PFSK-1 (cell line): ENCODE measurements around the gene NRSN2.

ENCODE experiments used
- FOXP2 ChIP-seq: optimal IDR thresholded peaks from 2 replicates; pipeline ENCODE3; 2011; ENCODE audit warnings: borderline replicate concordance, control low read depth, inconsistent platforms; ENCODE audit not compliant: insufficient read depth; ENCODE audit errors: extremely low read length, extremely low read depth
- POLR2AphosphoS5 ChIP-seq: IDR thresholded peaks from 2 replicates; pipeline ENCODE4 v1.6.1; 2012; ENCODE audit warnings: low read depth, mild to moderate bottlenecking, control low read depth, low read length, moderate library complexity
- REST ChIP-seq, 2 experiments: IDR thresholded peaks; 2 replicates each; pipeline versions ENCODE4 v1.6.1 to v1.8.0; 2011 to 2012; ENCODE audit warnings: low read depth in 2 of 2, low read length in 2 of 2, control low read depth in 1 of 2, inconsistent platforms in 1 of 2, mild to moderate bottlenecking in 1 of 2, moderate library complexity in 1 of 2; ENCODE audit not compliant: insufficient read depth in 1 of 2
- SIN3A ChIP-seq: IDR thresholded peaks from 2 replicates; pipeline ENCODE4 v1.6.1; 2012; ENCODE audit warnings: mild to moderate bottlenecking, low read length, moderate library complexity, borderline replicate concordance; ENCODE audit not compliant: insufficient read depth
- TAF1 ChIP-seq: IDR thresholded peaks from 2 replicates; pipeline ENCODE4 v1.6.1; 2012; ENCODE audit warnings: low read length, control low read depth, borderline replicate concordance; ENCODE audit not compliant: insufficient read depth

- TF ChIP-seq POLR2AphosphoS5: no peak
- TF ChIP-seq REST (IDR thresholded peaks at IDR 0.05; ENCODE audit: insufficient read depth in 1 of 2, low read depth in 2 of 2, low read length in 2 of 2): no peak
- TF ChIP-seq SIN3A: no peak
- TF ChIP-seq TAF1: no peak
- no peak for TF ChIP-seq FOXP2
These were observed 56.1 kb downstream of the NRSN2 start for GRCh38 chr20:402898-403581.
